HEK293 (cell line): ENCODE results near the gene SH3BP5.
A peak's percentile ranks its signal among the peaks of the same experiment; 100 is the strongest.

ENCODE experiments used
- BCL11A ChIP-seq: fragments of 450-650 bp; formaldehyde crosslinking; IDR thresholded peaks from 2 replicates; pipeline ENCODE4 v1.5.1; 2016; ENCODE audit warnings: low read depth, missing biosample characterization, missing genetic modification characterization
- HOXC10 ChIP-seq: sonication (generic); formaldehyde crosslinking; IDR thresholded peaks from 2 replicates; pipeline ENCODE4 v1.8.1; 2023; ENCODE audit warnings: mild to moderate bottlenecking, missing genetic modification reagents
- IKZF3 ChIP-seq: fragments of 450-650 bp; IDR thresholded peaks from 2 replicates; pipeline ENCODE4 v1.5.0; 2018; ENCODE audit warnings: missing biosample characterization, mild to moderate bottlenecking, missing genetic modification characterization, moderate library complexity
- KLF9 ChIP-seq: fragments of 450-650 bp; formaldehyde crosslinking; IDR thresholded peaks from 2 replicates; pipeline ENCODE4 v1.5.1; 2016; ENCODE audit warnings: missing biosample characterization, missing genetic modification characterization, low read depth
- OSR2 ChIP-seq: fragments of 450-650 bp; formaldehyde crosslinking; IDR thresholded peaks from 2 replicates; pipeline ENCODE4 v1.5.1; 2016; ENCODE audit warnings: missing biosample characterization, missing genetic modification characterization
- PRDM2 ChIP-seq: fragments of 450-650 bp; formaldehyde crosslinking; IDR thresholded peaks from 2 replicates; pipeline ENCODE4 v1.5.1; 2016; ENCODE audit warnings: missing biosample characterization, missing genetic modification characterization, borderline replicate concordance
- RBAK ChIP-seq: fragments of 450-650 bp; formaldehyde crosslinking; IDR thresholded peaks from 2 replicates; pipeline ENCODE4 v1.5.1; 2016; ENCODE audit warnings: missing biosample characterization, missing genetic modification characterization
- SP2 ChIP-seq: fragments of 450-650 bp; formaldehyde crosslinking; IDR thresholded peaks from 2 replicates; pipeline ENCODE4 v1.5.1; 2016; ENCODE audit warnings: missing biosample characterization, missing genetic modification characterization
- SP3 ChIP-seq: fragments of 450-650 bp; formaldehyde crosslinking; IDR thresholded peaks from 2 replicates; pipeline ENCODE4 v1.5.1; 2016; ENCODE audit warnings: missing biosample characterization, missing genetic modification characterization
- TCF7L2 ChIP-seq: IDR thresholded peaks from 2 replicates; pipeline ENCODE4 v1.6.1; 2011; ENCODE audit warnings: low read depth, mild to moderate bottlenecking, inconsistent platforms, low read length, moderate library complexity, borderline replicate concordance
- YY2 ChIP-seq: fragments of 450-650 bp; formaldehyde crosslinking; IDR thresholded peaks from 2 replicates; pipeline ENCODE4 v1.5.1; 2016; ENCODE audit warnings: missing biosample characterization, missing genetic modification characterization
- ZBTB26 ChIP-seq: fragments of 450-650 bp; formaldehyde crosslinking; optimal IDR thresholded peaks from 2 replicates; pipeline ENCODE3; 2016; ENCODE audit warnings: missing biosample characterization, mild to moderate bottlenecking, missing genetic modification characterization
- ZBTB7A ChIP-seq: fragments of 450-650 bp; formaldehyde crosslinking; IDR thresholded peaks from 2 replicates; pipeline ENCODE4 v1.5.1; 2016; ENCODE audit warnings: low read depth, missing biosample characterization, missing genetic modification characterization
- ZFP3 ChIP-seq: fragments of 450-650 bp; formaldehyde crosslinking; IDR thresholded peaks from 2 replicates; pipeline ENCODE4 v1.5.1; 2016; ENCODE audit warnings: low read depth, missing biosample characterization, missing genetic modification characterization
- ZNF157 ChIP-seq: fragments of 450-650 bp; formaldehyde crosslinking; IDR thresholded peaks from 2 replicates; pipeline ENCODE4 v1.5.1; 2016; ENCODE audit warnings: missing biosample characterization, missing genetic modification characterization
- ZNF221 ChIP-seq: fragments of 450-650 bp; formaldehyde crosslinking; IDR thresholded peaks from 2 replicates; pipeline ENCODE4 v1.5.1; 2017; ENCODE audit warnings: missing biosample characterization, missing genetic modification characterization, borderline replicate concordance
- ZNF239 ChIP-seq: fragments of 450-650 bp; formaldehyde crosslinking; IDR thresholded peaks from 2 replicates; pipeline ENCODE4 v1.5.1; 2016; ENCODE audit warnings: missing biosample characterization, missing genetic modification characterization
- ZNF24 ChIP-seq: fragments of 450-650 bp; formaldehyde crosslinking; IDR thresholded peaks from 2 replicates; pipeline ENCODE4 v1.5.1; 2016; ENCODE audit warnings: missing biosample characterization, missing genetic modification characterization
- ZNF302 ChIP-seq: fragments of 450-650 bp; formaldehyde crosslinking; IDR thresholded peaks from 2 replicates; pipeline ENCODE4 v1.5.1; 2016; ENCODE audit warnings: missing biosample characterization, missing genetic modification characterization, low read depth
- ZNF335 ChIP-seq: fragments of 450-650 bp; formaldehyde crosslinking; conservative IDR thresholded peaks from 2 replicates; pipeline ENCODE4 v1.5.1; 2016; ENCODE audit warnings: missing biosample characterization, missing genetic modification characterization
- ZNF354C ChIP-seq: fragments of 450-650 bp; formaldehyde crosslinking; IDR thresholded peaks from 2 replicates; pipeline ENCODE4 v1.5.1; 2016; ENCODE audit warnings: missing biosample characterization, missing genetic modification characterization, low read depth, borderline replicate concordance
- ZNF366 ChIP-seq: fragments of 450-650 bp; formaldehyde crosslinking; conservative IDR thresholded peaks from 2 replicates; pipeline ENCODE4 v1.5.1; 2016; ENCODE audit warnings: missing biosample characterization, missing genetic modification characterization
- ZNF404 ChIP-seq: fragments of 450-650 bp; formaldehyde crosslinking; IDR thresholded peaks from 2 replicates; pipeline ENCODE4 v1.5.1; 2017; ENCODE audit warnings: missing biosample characterization, missing genetic modification characterization
- ZNF416 ChIP-seq: fragments of 450-650 bp; formaldehyde crosslinking; IDR thresholded peaks from 2 replicates; pipeline ENCODE4 v1.5.1; 2016; ENCODE audit warnings: missing biosample characterization, missing genetic modification characterization
- ZNF473 ChIP-seq: fragments of 450-650 bp; formaldehyde crosslinking; IDR thresholded peaks from 2 replicates; pipeline ENCODE4 v1.5.1; 2017; ENCODE audit warnings: missing biosample characterization, missing genetic modification characterization
- ZNF501 ChIP-seq: fragments of 450-650 bp; formaldehyde crosslinking; IDR thresholded peaks from 2 replicates; pipeline ENCODE4 v1.5.1; 2016; ENCODE audit warnings: missing biosample characterization, missing genetic modification characterization
- ZNF544 ChIP-seq: fragments of 450-650 bp; formaldehyde crosslinking; IDR thresholded peaks from 2 replicates; pipeline ENCODE4 v1.5.0; 2017; ENCODE audit warnings: missing biosample characterization, missing genetic modification characterization
- ZNF629 ChIP-seq: fragments of 450-650 bp; formaldehyde crosslinking; IDR thresholded peaks from 2 replicates; pipeline ENCODE4 v1.5.1; 2017; ENCODE audit warnings: missing biosample characterization, missing genetic modification characterization
- ZNF658 ChIP-seq: fragments of 450-650 bp; formaldehyde crosslinking; IDR thresholded peaks from 2 replicates; pipeline ENCODE4; 2016; ENCODE audit warnings: missing biosample characterization, missing genetic modification characterization
- ZNF843 ChIP-seq: fragments of 450-650 bp; formaldehyde crosslinking; IDR thresholded peaks from 2 replicates; pipeline ENCODE4 v1.5.1; 2016; ENCODE audit warnings: missing biosample characterization, missing genetic modification characterization
- TF ChIP-seq, protein P1 (sequence below): fragments of 450-650 bp; formaldehyde crosslinking; IDR thresholded peaks from 2 replicates; pipeline ENCODE4 v1.5.1; 2016; ENCODE audit warnings: missing biosample characterization, missing genetic modification characterization
- TF ChIP-seq, protein P2 (sequence below): fragments of 450-650 bp; formaldehyde crosslinking; IDR thresholded peaks from 2 replicates; pipeline ENCODE4 v1.5.1; 2016; ENCODE audit warnings: missing biosample characterization, missing genetic modification characterization
- TF ChIP-seq, protein P3 (sequence below): fragments of 450-650 bp; formaldehyde crosslinking; IDR thresholded peaks from 2 replicates; pipeline ENCODE4 v1.5.1; 2016; ENCODE audit warnings: missing biosample characterization, missing genetic modification characterization, borderline replicate concordance

SH3BP5 gene

GRCh38 chr3:15330031-15330596 lies 2.3 kb downstream of the SH3BP5 start (continued):
- TF ChIP-seq, protein P1, sequence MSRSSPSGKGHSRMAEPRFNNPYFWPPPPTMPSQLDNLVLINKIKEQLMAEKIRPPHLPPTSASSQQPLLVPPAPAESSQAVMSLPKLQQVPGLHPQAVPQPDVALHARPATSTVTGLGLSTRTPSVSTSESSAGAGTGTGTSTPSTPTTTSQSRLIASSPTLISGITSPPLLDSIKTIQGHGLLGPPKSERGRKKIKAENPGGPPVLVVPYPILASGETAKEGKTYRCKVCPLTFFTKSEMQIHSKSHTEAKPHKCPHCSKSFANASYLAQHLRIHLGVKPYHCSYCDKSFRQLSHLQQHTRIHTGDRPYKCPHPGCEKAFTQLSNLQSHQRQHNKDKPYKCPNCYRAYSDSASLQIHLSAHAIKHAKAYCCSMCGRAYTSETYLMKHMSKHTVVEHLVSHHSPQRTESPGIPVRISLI (tag by site-specific recombination), result peak; percentile 49; the same call in 1 of the 2 replicates
- TF ChIP-seq ZBTB26, result no peak
- TF ChIP-seq OSR2 (tag by site-specific recombination), result peak; percentile 67
- peak; percentile 98 for TF ChIP-seq ZNF629 (tag by site-specific recombination)
- TF ChIP-seq RBAK, result no peak
- no peak for TF ChIP-seq ZNF404 (tag by site-specific recombination)
- no peak for TF ChIP-seq HOXC10 (CRISPR knock-in tag)
- TF ChIP-seq, protein P2, sequence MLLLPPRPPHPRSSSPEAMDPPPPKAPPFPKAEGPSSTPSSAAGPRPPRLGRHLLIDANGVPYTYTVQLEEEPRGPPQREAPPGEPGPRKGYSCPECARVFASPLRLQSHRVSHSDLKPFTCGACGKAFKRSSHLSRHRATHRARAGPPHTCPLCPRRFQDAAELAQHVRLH, result peak; percentile 29; the same call in 1 of the 2 replicates
- TF ChIP-seq SP3 (tag by site-specific recombination), result no peak
- no peak for TF ChIP-seq ZNF658 (tag by site-specific recombination)
- TF ChIP-seq PRDM2 (tag by site-specific recombination), result no peak
- TF ChIP-seq ZNF221 (tag by site-specific recombination), result no peak
- TF ChIP-seq KLF9 (tag by site-specific recombination), result peak; percentile 60
- TF ChIP-seq ZNF239 (tag by site-specific recombination), result no peak
- TF ChIP-seq ZNF24 (tag by site-specific recombination), result peak; percentile 87
- no peak for TF ChIP-seq BCL11A
- peak; percentile 80 for TF ChIP-seq ZNF366 (tag by site-specific recombination)
- TF ChIP-seq ZNF544 (tag by site-specific recombination), result no peak
- TF ChIP-seq ZNF843, result peak; percentile 83
- no peak for TF ChIP-seq ZNF302 (tag by site-specific recombination)
- no peak for TF ChIP-seq ZNF157 (tag by site-specific recombination)
- no peak for TF ChIP-seq YY2
- no peak for TF ChIP-seq ZNF354C (tag by site-specific recombination)
- peak; percentile 67 for TF ChIP-seq ZNF335 (tag by site-specific recombination)
- TF ChIP-seq ZNF473, result no peak
- no peak for TF ChIP-seq ZFP3
- no peak for TF ChIP-seq ZBTB7A (tag by site-specific recombination)
- peak; percentile 47 for TF ChIP-seq SP2 (tag by site-specific recombination)
- peak; percentile 87 for TF ChIP-seq IKZF3 (tag by site-specific recombination)
- TF ChIP-seq, protein P3, sequence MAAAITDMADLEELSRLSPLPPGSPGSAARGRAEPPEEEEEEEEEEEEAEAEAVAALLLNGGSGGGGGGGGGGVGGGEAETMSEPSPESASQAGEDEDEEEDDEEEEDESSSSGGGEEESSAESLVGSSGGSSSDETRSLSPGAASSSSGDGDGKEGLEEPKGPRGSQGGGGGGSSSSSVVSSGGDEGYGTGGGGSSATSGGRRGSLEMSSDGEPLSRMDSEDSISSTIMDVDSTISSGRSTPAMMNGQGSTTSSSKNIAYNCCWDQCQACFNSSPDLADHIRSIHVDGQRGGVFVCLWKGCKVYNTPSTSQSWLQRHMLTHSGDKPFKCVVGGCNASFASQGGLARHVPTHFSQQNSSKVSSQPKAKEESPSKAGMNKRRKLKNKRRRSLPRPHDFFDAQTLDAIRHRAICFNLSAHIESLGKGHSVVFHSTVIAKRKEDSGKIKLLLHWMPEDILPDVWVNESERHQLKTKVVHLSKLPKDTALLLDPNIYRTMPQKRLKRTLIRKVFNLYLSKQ, result no peak
- TF ChIP-seq ZNF416 (tag by site-specific recombination), result no peak
- TF ChIP-seq ZNF501, result peak; percentile 50; the same call in 1 of the 2 replicates
- TF ChIP-seq TCF7L2, result no peak
